B cell (primary cell): ENCODE data around the gene PRKN. TPM values are rescaled to one million over a fixed set of nuclear protein-coding genes. Genes with fewer than 3 reads are reported as not detected.

Experiments used
- ATAC-seq: fragments of 200-7000 bp; cut with Tn5 transposase; one replicate; pipeline ENCODE4 v1.10.0; 2021; ENCODE audit warnings: low read depth, mild to moderate bottlenecking, moderate number of reproducible peaks, moderate library complexity
- CTCF ChIA-PET: fragments of 350-600 bp; sonication (Branson Sonifier 250); formaldehyde crosslinking; loops from one replicate; lab custom pipeline; 2021; ENCODE audit warnings: antibody characterized with exemption, inconsistent platforms; lab: Charles Lee
- POLR2A ChIA-PET: fragments of 350-600 bp; sonication (Branson Sonifier 250); formaldehyde crosslinking; loops from one replicate; lab custom pipeline; 2021; ENCODE audit warnings: antibody characterized with exemption; lab: Charles Lee
- DNase-seq: peaks from one replicate; pipeline ENCODE4 v3.0.0; 2013
- H2AFZ ChIP-seq: 2 replicates; pipeline ENCODE4 v1.6.1; 2012; ENCODE audit warnings: mild to moderate bottlenecking, low read depth, low read length; ENCODE audit not compliant: insufficient read depth, poor library complexity, severe bottlenecking
- H3K27ac ChIP-seq, 2 donors: 1 replicate in 1 of 2; 2 replicates in 1 of 2; pipeline ENCODE4 v1.5.1; 2012 to 2013; ENCODE audit warnings: low read length in 2 of 2, mild to moderate bottlenecking in 2 of 2, moderate library complexity in 1 of 2
- H3K27me3 ChIP-seq, 4 experiments: fragments of 200-600 bp in 1 of 4; sonication (generic) in 1 of 4; replicated peaks in 1 of 4; 1 replicate in 2 of 4; 2 replicates in 2 of 4; pipeline versions ENCODE4 v1.6.1 to v1.7.0; 2013 to 2016; ENCODE audit warnings: low read length in 3 of 4, mild to moderate bottlenecking in 2 of 4, mixed read lengths in 1 of 4, moderate library complexity in 1 of 4; ENCODE audit not compliant: insufficient read depth in 4 of 4, control insufficient read depth in 3 of 4; ENCODE audit errors: control extremely low read depth in 1 of 4
- H3K36me3 ChIP-seq, 2 experiments: replicated peaks in 1 of 2; 1 replicate in 1 of 2; 2 replicates in 1 of 2; pipeline versions ENCODE4 v1.6.1 to v1.7.1; 2013; ENCODE audit warnings: low read length in 1 of 2; ENCODE audit not compliant: insufficient read depth in 2 of 2, control insufficient read depth in 1 of 2; ENCODE audit errors: control extremely low read depth in 1 of 2, extremely low read depth in 1 of 2
- H3K4me1 ChIP-seq, 2 donors: fragments of 200-600 bp in 1 of 2; sonication (generic) in 1 of 2; 1 replicate in 1 of 2; 2 replicates in 1 of 2; pipeline versions ENCODE4 v1.5.1 to v1.6.1; 2013 to 2017; ENCODE audit warnings: low read length in 2 of 2; ENCODE audit not compliant: control insufficient read depth in 2 of 2, insufficient read depth in 2 of 2
- H3K4me2 ChIP-seq: replicated peaks from 2 replicates; pipeline ENCODE3; 2012; ENCODE audit warnings: mild to moderate bottlenecking, low read depth, low read length; ENCODE audit not compliant: poor library complexity, severe bottlenecking
- H3K4me3 ChIP-seq, 5 experiments: fragments of 200-600 bp in 1 of 5; sonication (generic) in 1 of 5; 1 replicate in 3 of 5; 2 replicates in 2 of 5; pipeline versions ENCODE4 v1.5.1 to v1.7.0; 2011 to 2016; ENCODE audit warnings: low read length in 4 of 5, mild to moderate bottlenecking in 4 of 5, low read depth in 2 of 5, control low read depth in 1 of 5, moderate library complexity in 1 of 5; ENCODE audit not compliant: insufficient read depth in 1 of 5; ENCODE audit errors: control extremely low read depth in 1 of 5, extremely low read depth in 1 of 5
- H3K79me2 ChIP-seq: fragments of 200-600 bp; sonication (generic); one replicate; pipeline ENCODE4 v1.6.0; 2016; ENCODE audit warnings: low read length; ENCODE audit not compliant: control insufficient read depth, insufficient read depth
- H3K9ac ChIP-seq: fragments of 200-600 bp; sonication (generic); 2 replicates; pipeline ENCODE4 v1.6.1; 2017; ENCODE audit warnings: mild to moderate bottlenecking, low read length, moderate library complexity
- H3K9me3 ChIP-seq, 3 donors: one replicate each; pipeline versions ENCODE4 v1.6.1 to v1.7.1; 2013; ENCODE audit warnings: low read length in 2 of 3; ENCODE audit not compliant: control insufficient read depth in 2 of 3, insufficient read depth in 1 of 3; ENCODE audit errors: control extremely low read depth in 1 of 3
- H4K20me1 ChIP-seq: 2 replicates; pipeline ENCODE4 v1.6.0; 2012; ENCODE audit warnings: mild to moderate bottlenecking, low read length; ENCODE audit not compliant: insufficient read depth, control insufficient read depth, poor library complexity, severe bottlenecking
- H3K27ac Mint-ChIP-seq: one replicate; pipeline ENCODE4 v1.8.0; 2021; ENCODE audit warnings: mixed read lengths
- H3K27me3 Mint-ChIP-seq: one replicate; pipeline ENCODE4 v1.8.0; 2021; ENCODE audit warnings: mixed read lengths
- H3K4me1 Mint-ChIP-seq: one replicate; pipeline ENCODE4 v1.8.0; 2021; ENCODE audit warnings: mixed read lengths
- H3K4me3 Mint-ChIP-seq: one replicate; pipeline ENCODE4 v1.8.0; 2021; ENCODE audit warnings: mixed read lengths
- H3K9me3 Mint-ChIP-seq: one replicate; pipeline ENCODE4 v1.8.0; 2022; ENCODE audit warnings: mixed read lengths; ENCODE audit not compliant: insufficient read depth
- CTCF ChIP-seq: fragments of 200-600 bp; IDR thresholded peaks from one replicate; pipeline ENCODE4 v1.8.0; 2022; ENCODE audit warnings: antibody characterized with exemption, mild to moderate bottlenecking
- EZH2 ChIP-seq: IDR thresholded peaks from 2 replicates; pipeline ENCODE4 v1.6.1; 2012; ENCODE audit warnings: borderline replicate concordance, low read depth, mild to moderate bottlenecking, moderate library complexity, low read length; ENCODE audit not compliant: insufficient read depth, poor library complexity, severe bottlenecking
- whole genome bisulfite sequencing: methylation state at CpG from one replicate; pipeline ENCODE4 v1.1.5; 2013; ENCODE audit warnings: missing lambda C conversion rate; ENCODE audit not compliant: insufficient coverage; 5-methylcytosine and 5-hydroxymethylcytosine counted together
- intact Hi-C: fragments of 100-400 bp; cut with micrococcal nuclease; formaldehyde crosslinking; loops from one replicate; pipeline ENCODE4 v1.10.0; 2022
- polyA plus RNA-seq: library from polyadenylated mRNA; depleted of rRNA; stranded (reverse); fragments of >200 nt; gene quantifications from 2 replicates; pipeline ENCODE4 v1.2.3, GENCODE V29; 2012
- total RNA-seq, 2 donors: library from RNA; stranded (reverse); fragments of 120-200 nt in 1 of 2; gene quantifications; 1 replicate in 1 of 2; 2 replicates in 1 of 2; pipeline versions ENCODE4 v1.2.3 to v1.2.4, GENCODE V29; 2013 to 2022

Gene PRKN
- total and polyA plus RNA-seq, 2 donors (not counting 1 experiment from before 2014, with no cell fraction given) = 1.6 to 6.2 TPM

DNA sequence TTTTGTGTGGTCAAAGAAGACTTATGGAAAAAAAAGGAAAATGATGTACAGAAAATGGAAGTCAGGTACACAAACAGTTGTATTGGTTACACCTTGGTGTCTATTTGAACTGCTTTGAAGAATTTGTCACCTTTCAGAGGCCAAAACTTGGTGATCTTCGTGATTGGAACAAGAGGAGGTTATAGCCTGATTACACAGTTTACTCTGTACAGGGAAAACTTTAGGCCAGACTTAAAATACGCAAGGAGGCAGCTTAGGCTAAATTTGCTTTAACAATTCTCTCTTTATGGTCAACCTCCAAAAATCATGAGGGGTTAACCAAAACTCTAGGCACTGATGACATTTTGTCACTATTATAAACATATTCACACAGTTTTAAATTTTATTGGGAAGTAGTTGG, 353.7 kb downstream of the PRKN start:
- Histone ChIP-seq H3K9me3 (peaks cover 0 to 8% (median 0%) of the 10 kb centered on the region in 3 donors), H2AFZ (no peak overlapping the region), H3K27ac (no peak overlapping the region), H3K9ac (no peak overlapping the region), H3K4me3 (no peak overlapping the region), H3K4me2 (no peak overlapping the region), H3K27me3 (no peaks in the 10 kb centered on the region), H4K20me1 (no peaks in the 10 kb centered on the region), H3K36me3 (no peaks in the 10 kb centered on the region), H3K4me1 (no peaks in the 10 kb centered on the region), H3K79me2 (no peaks in the 10 kb centered on the region)
- H3K9me3 Mint-ChIP-seq = no peaks in the 10 kb centered on the region
- ATAC-seq = no peak
- no peaks in the 10 kb centered on the region for H3K4me1 Mint-ChIP-seq
- 80% methylated on average over 1 of the region's 2 CpGs for WGBS
- H3K27ac Mint-ChIP-seq = no peak overlapping the region
- intact Hi-C loops = no loop called here
- TF ChIP-seq CTCF = no peak
- TF ChIP-seq EZH2 = no peak
- H3K4me3 Mint-ChIP-seq = no peak overlapping the region
- ChIA-PET CTCF (no interaction called here), POLR2A (no interaction called here)
- no peak for DNase-seq
- H3K27me3 Mint-ChIP-seq = no peaks in the 10 kb centered on the region

- WGBS = no CpG with 5 or more reads among the region's 2 CpGs
- CTCF ChIA-PET = no interaction called here
- no peaks in the 10 kb centered on the region for H3K4me1 ChIP-seq
- ATAC-seq (no peak), DNase-seq (no peak)
- H3K9ac ChIP-seq = no peak overlapping the region
- H4K20me1 ChIP-seq = no peaks in the 10 kb centered on the region
- Mint-ChIP-seq H3K4me3 (no peak overlapping the region), H3K27ac (no peak overlapping the region), H3K9me3 (no peaks in the 10 kb centered on the region), H3K4me1 (no peaks in the 10 kb centered on the region), H3K27me3 (no peaks in the 10 kb centered on the region)
- no peaks in the 10 kb centered on the region for H3K79me2 ChIP-seq
- H3K4me3 ChIP-seq = no peak overlapping the region
- no peak overlapping the region for H3K27ac ChIP-seq
- intact Hi-C loops = no loop called here
- H3K9me3 ChIP-seq = peaks cover 0 to 8% (median 0%) of the 10 kb centered on the region in 3 donors
- H3K4me2 ChIP-seq = no peak overlapping the region
- POLR2A ChIA-PET = no interaction called here
- H2AFZ ChIP-seq = no peak overlapping the region
- TF ChIP-seq CTCF (no peak), EZH2 (no peak)
- no peaks in the 10 kb centered on the region for H3K27me3 ChIP-seq
- H3K36me3 ChIP-seq = no peaks in the 10 kb centered on the region
These were observed 354.4 kb downstream of the PRKN start for GRCh38 chr6:162373192-162373591.
